A673 (cell line): ENCODE data around the gene TNKS2. TPM values are rescaled to one million over a fixed set of nuclear protein-coding genes. Genes with fewer than 3 reads are reported as not detected.

Experiments used
- BruUV-seq: library from RNA; stranded (reverse); fragments of 400-500 nt; replicated peaks from 2 replicates; lab custom pipeline; 2021; lab: Mats Ljungman, UMichigan
- CTCF ChIA-PET: fragments of 300-600 bp; sonication (Branson Sonifier 250); formaldehyde crosslinking; loops from one replicate; lab custom pipeline; 2022; ENCODE audit warnings: antibody characterized with exemption; lab: Charles Lee
- POLR2A ChIA-PET: fragments of 300-600 bp; sonication (Branson Sonifier 250); formaldehyde crosslinking; loops from one replicate; lab custom pipeline; 2022; ENCODE audit warnings: antibody characterized with exemption; ENCODE audit not compliant: low non-redundant PET; lab: Charles Lee
- DNase-seq: peaks from one replicate; pipeline ENCODE4 v3.0.0-alpha.2; 2015; ENCODE audit warnings: low spot score
- H3K27ac ChIP-seq: fragments of 200-600 bp; sonication (generic); 2 replicates; pipeline ENCODE4 v1.5.1; 2016; ENCODE audit warnings: mixed run types, low read depth, mild to moderate bottlenecking, mixed read lengths, antibody characterized with exemption, low read length; ENCODE audit not compliant: poor library complexity, severe bottlenecking
- H3K27me3 ChIP-seq: fragments of 200-600 bp; sonication (generic); replicated peaks from 2 replicates; pipeline ENCODE4 v1.6.1; 2017; ENCODE audit warnings: mixed run types, low read depth, mild to moderate bottlenecking, mixed read lengths, antibody characterized with exemption, low read length; ENCODE audit not compliant: insufficient read depth, poor library complexity
- H3K36me3 ChIP-seq: fragments of 200-600 bp; sonication (generic); 2 replicates; pipeline ENCODE4 v1.6.1; 2016; ENCODE audit warnings: mixed run types, mild to moderate bottlenecking, mixed read lengths, antibody characterized with exemption, low read length; ENCODE audit not compliant: insufficient read depth, poor library complexity, severe bottlenecking
- H3K4me1 ChIP-seq: fragments of 200-600 bp; sonication (generic); 2 replicates; pipeline ENCODE4 v1.6.1; 2017; ENCODE audit warnings: mixed run types, mild to moderate bottlenecking, mixed read lengths, antibody characterized with exemption, low read length; ENCODE audit not compliant: insufficient read depth, poor library complexity, severe bottlenecking
- H3K4me3 ChIP-seq: fragments of 200-600 bp; sonication (generic); 2 replicates; pipeline ENCODE4 v1.5.1; 2016; ENCODE audit warnings: low read depth, mixed run types, mild to moderate bottlenecking, mixed read lengths, low read length; ENCODE audit not compliant: poor library complexity, severe bottlenecking
- H3K9me3 ChIP-seq: fragments of 200-600 bp; sonication (generic); 2 replicates; pipeline ENCODE4 v1.6.1; 2016; ENCODE audit warnings: mixed run types, low read depth, mild to moderate bottlenecking, mixed read lengths, antibody characterized with exemption, low read length; ENCODE audit not compliant: poor library complexity, severe bottlenecking
- CTCF ChIP-seq: fragments of 300-800, 200-600 bp; sonication (generic); conservative IDR thresholded peaks from 2 replicates; pipeline ENCODE4 v1.5.1; 2017; ENCODE audit warnings: low read depth, mild to moderate bottlenecking, antibody characterized with exemption, low read length, moderate library complexity, mixed read lengths
- EZH2 ChIP-seq: fragments of 200-600 bp; sonication (generic); IDR thresholded peaks from 2 replicates; pipeline ENCODE4 v1.6.1; 2017; ENCODE audit warnings: borderline replicate concordance, low read depth, mild to moderate bottlenecking, mixed read lengths, antibody characterized with exemption, low read length; ENCODE audit not compliant: poor library complexity, severe bottlenecking
- intact Hi-C: fragments of 100-400 bp; cut with micrococcal nuclease; formaldehyde crosslinking; loops from one replicate; pipeline ENCODE4 v1.10.0; 2022; ENCODE audit not compliant: unreplicated experiment
- total RNA-seq: library from RNA; stranded (reverse); gene quantifications from 2 replicates; pipeline ENCODE4 v1.2.3, GENCODE V29; 2021

Gene TNKS2
- total RNA-seq, 1 experiment from 2014 or later, result 39.4 TPM

GRCh38 chr10:91771907-91772306, 26.3 kb upstream of the TNKS2 start:
- no peaks in the 10 kb centered on the region for H3K9me3 ChIP-seq
- DNase-seq, result no peak
- no peak overlapping the region for H3K27ac ChIP-seq
- peaks cover 3% of the 10 kb centered on the region for H3K27me3 ChIP-seq
- no peak overlapping the region for H3K4me3 ChIP-seq
- ChIA-PET CTCF (no interaction called here), POLR2A (no interaction called here)
- intact Hi-C loops, result no loop called here
- TF ChIP-seq EZH2, result no peak
- no peak for TF ChIP-seq CTCF
- no peaks in the 10 kb centered on the region for H3K36me3 ChIP-seq
- H3K4me1 ChIP-seq, result no peaks in the 10 kb centered on the region
- no TSS peak for BruUV-seq

- H3K27me3 ChIP-seq, result peaks cover 3% of the 10 kb centered on the region
- H3K36me3 ChIP-seq, result no peaks in the 10 kb centered on the region
- no peak overlapping the region for H3K27ac ChIP-seq
- H3K9me3 ChIP-seq, result no peaks in the 10 kb centered on the region
- TF ChIP-seq EZH2 (no peak), CTCF (no peak)
- no TSS peak for BruUV-seq
- intact Hi-C loops, result no loop called here
- ChIA-PET CTCF (no interaction called here), POLR2A (no interaction called here)
- H3K4me3 ChIP-seq, result no peak overlapping the region
- no peaks in the 10 kb centered on the region for H3K4me1 ChIP-seq
- DNase-seq, result no peak
These were observed 25.8 kb upstream of the TNKS2 start for GRCh38 chr10:91772461-91772860.

GRCh38 chr10:91772869-91773268, 25.4 kb upstream of the TNKS2 start:
- TF ChIP-seq EZH2, result no peak
- no peak for TF ChIP-seq CTCF
- Histone ChIP-seq H3K4me3 (no peak overlapping the region), H3K27me3 (peaks cover 3% of the 10 kb centered on the region), H3K4me1 (no peaks in the 10 kb centered on the region), H3K9me3 (no peaks in the 10 kb centered on the region), H3K27ac (no peak overlapping the region), H3K36me3 (no peaks in the 10 kb centered on the region)
- no peak for DNase-seq
- intact Hi-C loops, result no loop called here
- ChIA-PET POLR2A (no interaction called here), CTCF (no interaction called here)
- no TSS peak for BruUV-seq
